ENCODE data around the gene ADAM12. TPM values are rescaled to one million over a fixed set of nuclear protein-coding genes. Genes with fewer than 3 reads are reported as not detected.
A peak's percentile ranks its signal among the peaks of the same experiment; 100 is the strongest.

ADAM12 gene
- total RNA-seq, 1 experiment from 2014 or later = 0.24 TPM

GRCh38 chr10:126041117-126041516, 347.2 kb downstream of the ADAM12 start:
- no peak overlapping the region for H3K18ac ChIP-seq (ENCODE audit: insufficient read length, low read depth, low read length)
- H3K56ac ChIP-seq (ENCODE audit: insufficient read length, low read depth, low read length) = no peak overlapping the region
- no peak overlapping the region for H2BK12ac ChIP-seq (ENCODE audit: insufficient read length, low read depth, low read length)
- no peaks in the 10 kb centered on the region for H3K9me3 ChIP-seq (ENCODE audit: control insufficient read depth, low read depth, low read length)
- no peak overlapping the region for H3K4me3 Mint-ChIP-seq
- H4K20me1 ChIP-seq (ENCODE audit: control insufficient read depth, insufficient read depth, insufficient read length) = no peaks in the 10 kb centered on the region
- no peak overlapping the region for H3K4ac ChIP-seq (ENCODE audit: low read depth, low read length)
- no peaks in the 10 kb centered on the region for H3K79me1 ChIP-seq (ENCODE audit: insufficient read depth, low read depth, low read length, poor library complexity, severe bottlenecking)
- no peaks in the 10 kb centered on the region; a peak in 1 of 7 replicates for H3K36me3 Mint-ChIP-seq (ENCODE audit: insufficient read depth in 1 of 3, low read depth in 3 of 3)
- H3K4me2 ChIP-seq (ENCODE audit: insufficient read depth, insufficient read length, low read length) = no peak overlapping the region
- no CpG with 5 or more reads among the region's 4 CpGs for WGBS (ENCODE audit: extremely low coverage, insufficient read length, low lambda C conversion rate)
- no peak overlapping the region for H3K27ac ChIP-seq (ENCODE audit: insufficient read length, low read depth, low read length)
- H3K4me1 Mint-ChIP-seq = peaks cover 14 to 25% of the 10 kb centered on the region in 2 experiments
- H3K4me1 ChIP-seq (ENCODE audit: insufficient read depth, low read length) = no peaks in the 10 kb centered on the region
- no peak overlapping the region for H2BK15ac ChIP-seq (ENCODE audit: low read depth, low read length)
- H3K9me3 Mint-ChIP-seq = no peaks in the 10 kb centered on the region
- H2AFZ ChIP-seq (ENCODE audit: low read length) = no peak overlapping the region
- no peaks in the 10 kb centered on the region for H3K27me3 ChIP-seq (ENCODE audit: insufficient read depth, low read length)
- H3K23me2 ChIP-seq (ENCODE audit: insufficient read length, low read depth, low read length, poor library complexity, severe bottlenecking) = no peaks in the 10 kb centered on the region
- H2BK5ac ChIP-seq (ENCODE audit: insufficient read length, low read length) = no peak overlapping the region
- H4K8ac ChIP-seq (replicated peaks; ENCODE audit: insufficient read length, low read depth, low read length) = no peak overlapping the region
- no peak overlapping the region for H4K5ac ChIP-seq (ENCODE audit: insufficient read length, low read depth, low read length)
- H2AK5ac ChIP-seq (ENCODE audit: insufficient read length, low read length) = no peak overlapping the region
- no peak overlapping the region for H2BK120ac ChIP-seq (ENCODE audit: low read depth, low read length, poor library complexity, severe bottlenecking)
- H3K14ac ChIP-seq (ENCODE audit: insufficient read depth, low read length) = no peak overlapping the region; the same call in 1 of the 2 replicates
- no peaks in the 10 kb centered on the region for H3K27me3 Mint-ChIP-seq (ENCODE audit: low read depth)
- no peak for DNase-seq
- no peak overlapping the region for H3K9ac ChIP-seq (ENCODE audit: extremely low read depth, insufficient read length, low read length)
- peak overlapping the region in 2 of 3 experiments; percentile 6 to 71; a peak in 3 of 7 replicates for H3K27ac Mint-ChIP-seq
- no peaks in the 10 kb centered on the region for H3K79me2 ChIP-seq (ENCODE audit: insufficient read depth, low read length)
- H3K23ac ChIP-seq (ENCODE audit: insufficient read length, low read depth, low read length) = no peak overlapping the region
- no peak overlapping the region for H2BK20ac ChIP-seq (ENCODE audit: low read depth, low read length, poor library complexity, severe bottlenecking)
- H3T11ph ChIP-seq (ENCODE audit: low read length) = no peak overlapping the region
- no peak overlapping the region for H4K91ac ChIP-seq (ENCODE audit: insufficient read length, low read depth, low read length)
- TF ChIP-seq CTCF (conservative IDR thresholded peaks at IDR 0.05) = no peak

Measured in H9 (cell line).